GM12801 (cell line): ENCODE results near the gene DPT.

Experiments
- CTCF ChIP-seq: IDR thresholded peaks from one replicate; pipeline ENCODE4 v1.5.1; 2011; ENCODE audit warnings: control low read depth; ENCODE audit not compliant: insufficient read length; ENCODE audit errors: extremely low read depth

Gene DPT

GRCh38 chr1:168645721-168646120, 83.3 kb downstream of the DPT start:
- no peak for TF ChIP-seq CTCF
